ENCODE measurements around the gene GCH1. TPM values are rescaled to one million over a fixed set of nuclear protein-coding genes. Genes with fewer than 3 reads are reported as not detected.

Gene GCH1
- total RNA-seq, 2 experiments from 2014 or later, result 18.4 to 20.4 TPM

- Mint-ChIP-seq H3K27me3 (no peaks in the 10 kb centered on the region), H3K4me1 (ENCODE audit: low read depth) (no peaks in the 10 kb centered on the region), H3K4me3 (no peak overlapping the region), H3K27ac (no peak overlapping the region), H3K9me3 (no peaks in the 10 kb centered on the region), H3K36me3 (ENCODE audit: low read depth) (peaks cover 59% of the 10 kb centered on the region)
- H3K4me1 ChIP-seq (ENCODE audit: insufficient read depth, low read length), result no peaks in the 10 kb centered on the region
- H3K4me3 ChIP-seq (ENCODE audit: low read length), result no peak overlapping the region
- ChIA-PET CTCF (no interaction called here), POLR2A (no interaction called here)
- no peak for TF ChIP-seq CTCF (IDR thresholded peaks at IDR 0.05)
- no peaks in the 10 kb centered on the region for H3K9me3 ChIP-seq (ENCODE audit: control insufficient read depth in 1 of 2, insufficient read depth in 1 of 2, low read length in 2 of 2)
- intact Hi-C loops (cut with DNase I, micrococcal nuclease), result no loop called here
- DNase-seq (no peak), ATAC-seq (ENCODE audit: poor library complexity) (no peak)
- peaks cover 33% of the 10 kb centered on the region for H3K36me3 ChIP-seq (ENCODE audit: insufficient read depth, low read length)
- no peaks in the 10 kb centered on the region for H3K27me3 ChIP-seq (ENCODE audit: control insufficient read depth in 1 of 2, insufficient read depth in 2 of 2, low read length in 2 of 2)
- H3K27ac ChIP-seq (ENCODE audit: low read depth in 1 of 2, low read length in 2 of 2), result no peak overlapping the region
Observed at GRCh38 chr14:54840336-54840735, 62.3 kb downstream of the GCH1 start.

DNA sequence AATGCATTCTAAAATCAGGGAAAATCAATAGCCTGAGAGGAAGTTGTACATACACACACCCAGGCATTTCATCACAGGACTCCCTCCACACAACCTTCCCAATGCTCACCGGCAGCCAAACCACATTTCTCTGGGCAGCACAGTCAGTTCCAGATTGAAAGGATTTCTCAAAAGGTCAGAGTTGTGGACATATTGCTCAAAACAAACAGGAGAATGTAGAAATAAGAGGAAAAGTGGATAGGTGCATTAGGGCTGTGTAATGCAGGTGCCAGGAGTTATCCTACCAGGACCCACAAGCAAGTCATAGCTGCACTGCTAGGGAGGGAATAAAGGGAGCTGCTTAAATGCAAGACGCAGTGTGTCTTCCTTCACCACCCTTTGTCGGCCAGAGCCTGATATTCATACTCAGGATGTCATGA is 62.9 kb downstream of the GCH1 start:
- Mint-ChIP-seq H3K36me3 (ENCODE audit: low read depth) (peaks cover 57% of the 10 kb centered on the region), H3K4me1 (ENCODE audit: low read depth) (no peaks in the 10 kb centered on the region), H3K27me3 (no peaks in the 10 kb centered on the region), H3K9me3 (no peaks in the 10 kb centered on the region), H3K27ac (no peak overlapping the region), H3K4me3 (no peak overlapping the region)
- no peaks in the 10 kb centered on the region for H3K4me1 ChIP-seq (ENCODE audit: insufficient read depth, low read length)
- peaks cover 33% of the 10 kb centered on the region for H3K36me3 ChIP-seq (ENCODE audit: insufficient read depth, low read length)
- H3K27ac ChIP-seq (ENCODE audit: low read depth in 1 of 2, low read length in 2 of 2), result no peak overlapping the region
- TF ChIP-seq CTCF (IDR thresholded peaks at IDR 0.05), result no peak
- CTCF ChIA-PET, result no interaction called here
- ATAC-seq (ENCODE audit: poor library complexity) (no peak), DNase-seq (no peak)
- H3K27me3 ChIP-seq (ENCODE audit: control insufficient read depth in 1 of 2, insufficient read depth in 2 of 2, low read length in 2 of 2), result no peaks in the 10 kb centered on the region
- no peak overlapping the region for H3K4me3 ChIP-seq (ENCODE audit: low read length)
- POLR2A ChIA-PET, result no interaction called here
- intact Hi-C loops (cut with DNase I, micrococcal nuclease), result no loop called here
- no peaks in the 10 kb centered on the region for H3K9me3 ChIP-seq (ENCODE audit: control insufficient read depth in 1 of 2, insufficient read depth in 1 of 2, low read length in 2 of 2)

DNA sequence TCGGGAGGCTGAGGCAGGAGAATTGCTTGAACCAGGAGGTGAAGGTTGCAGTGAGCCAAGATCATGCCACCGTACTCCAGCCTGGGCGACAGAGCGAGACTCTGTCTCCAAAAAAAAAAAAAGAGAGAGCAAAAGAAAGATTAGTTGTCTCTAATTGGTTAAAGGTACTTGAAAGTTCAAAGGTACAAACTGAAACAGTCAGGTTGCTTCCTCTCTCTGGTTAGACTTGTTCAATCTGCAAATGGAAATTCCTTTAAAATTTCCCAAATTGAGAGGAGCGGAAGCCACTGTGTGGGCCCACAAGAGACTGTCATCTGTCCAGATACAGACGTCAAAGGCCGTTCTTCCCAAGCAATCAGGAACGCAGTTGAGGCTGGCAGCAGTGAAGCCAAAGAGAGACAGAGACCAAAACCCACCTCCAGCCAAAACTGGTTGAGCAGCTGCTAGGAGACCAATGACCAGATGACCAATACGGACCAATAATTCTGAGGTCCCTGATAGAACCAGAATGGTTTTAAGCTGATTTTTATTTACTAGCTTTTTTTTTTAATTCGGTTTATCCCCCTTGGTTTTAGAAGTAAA is 63.6 kb downstream of the GCH1 start:
- no peaks in the 10 kb centered on the region for H3K4me1 ChIP-seq (ENCODE audit: insufficient read depth, low read length)
- ChIA-PET CTCF (no interaction called here), POLR2A (no interaction called here)
- no peak overlapping the region for H3K4me3 ChIP-seq (ENCODE audit: low read length)
- ATAC-seq (ENCODE audit: poor library complexity) (no peak), DNase-seq (no peak)
- H3K27ac Mint-ChIP-seq, result peak overlapping the region; percentile 14
- H3K36me3 ChIP-seq (ENCODE audit: insufficient read depth, low read length), result peaks cover 33% of the 10 kb centered on the region
- no peaks in the 10 kb centered on the region for H3K9me3 Mint-ChIP-seq
- H3K27ac ChIP-seq (ENCODE audit: low read depth in 1 of 2, low read length in 2 of 2), result no peak overlapping the region
- H3K4me3 Mint-ChIP-seq, result no peak overlapping the region
- TF ChIP-seq CTCF (IDR thresholded peaks at IDR 0.05), result no peak
- no peaks in the 10 kb centered on the region for H3K27me3 ChIP-seq (ENCODE audit: control insufficient read depth in 1 of 2, insufficient read depth in 2 of 2, low read length in 2 of 2)
- peaks cover 50% of the 10 kb centered on the region for H3K36me3 Mint-ChIP-seq (ENCODE audit: low read depth)
- H3K4me1 Mint-ChIP-seq (ENCODE audit: low read depth), result no peaks in the 10 kb centered on the region
- no peaks in the 10 kb centered on the region for H3K9me3 ChIP-seq (ENCODE audit: control insufficient read depth in 1 of 2, insufficient read depth in 1 of 2, low read length in 2 of 2)
- intact Hi-C loops (cut with DNase I, micrococcal nuclease), result no loop called here
- H3K27me3 Mint-ChIP-seq, result no peaks in the 10 kb centered on the region
